GM12875 (cell line): ENCODE measurements around the gene ALKAL2.

ENCODE experiments used
- H3K4me3 ChIP-seq: one replicate; pipeline ENCODE4 v1.5.1; 2011; ENCODE audit warnings: low read depth, low read length, control low read depth
- CTCF ChIP-seq: IDR thresholded peaks from 2 replicates; pipeline ENCODE4 v1.5.1; 2011; ENCODE audit warnings: low read depth, mild to moderate bottlenecking, control low read depth, inconsistent platforms, low read length, moderate library complexity, borderline replicate concordance; ENCODE audit not compliant: insufficient read depth

Gene ALKAL2

GRCh38 chr2:255195-255594 lies 32.7 kb downstream of the ALKAL2 start:
- TF ChIP-seq CTCF: no peak
- no peak overlapping the region for H3K4me3 ChIP-seq

- no peak overlapping the region for H3K4me3 ChIP-seq
- TF ChIP-seq CTCF: no peak
Measured at GRCh38 chr2:254241-254640, 33.6 kb downstream of the ALKAL2 start.

GRCh38 chr2:253202-253638 lies 34.7 kb downstream of the ALKAL2 start:
- TF ChIP-seq CTCF: no peak

GRCh38 chr2:252001-252602 lies 35.8 kb downstream of the ALKAL2 start:
- H3K4me3 ChIP-seq: no peak overlapping the region
- TF ChIP-seq CTCF: no peak

More at GRCh38 chr2:253202-253638, 34.7 kb downstream of the ALKAL2 start:
- no peak overlapping the region for H3K4me3 ChIP-seq

GRCh38 chr2:249538-250042 lies 38.3 kb downstream of the ALKAL2 start:
- H3K4me3 ChIP-seq: no peak overlapping the region
- TF ChIP-seq CTCF: no peak

GRCh38 chr2:248724-249123 lies 39.2 kb downstream of the ALKAL2 start:
- TF ChIP-seq CTCF: no peak
- no peak overlapping the region for H3K4me3 ChIP-seq

GRCh38 chr2:246489-247144 lies 41.3 kb downstream of the ALKAL2 start:
- peak; percentile 46 for TF ChIP-seq CTCF
- H3K4me3 ChIP-seq: no peak overlapping the region
